Glutamatergic neuron (in vitro differentiated cells): ENCODE results near the gene PLXNA2. TPM values are rescaled to one million over a fixed set of nuclear protein-coding genes. Genes with fewer than 3 reads are reported as not detected.
A peak's percentile ranks its signal among the peaks of the same experiment; 100 is the strongest.

Experiments
- DNase-seq: peaks from one replicate; pipeline ENCODE4 v3.0.0; 2022
- H3K27ac Mint-ChIP-seq: one replicate; pipeline ENCODE4 v1.8.0; 2020; ENCODE audit warnings: mild to moderate bottlenecking, mixed read lengths, inconsistent platforms; ENCODE audit not compliant: unreplicated experiment
- H3K27me3 Mint-ChIP-seq: one replicate; pipeline ENCODE4 v1.8.0; 2020; ENCODE audit warnings: mild to moderate bottlenecking, moderate library complexity, mixed read lengths, inconsistent platforms; ENCODE audit not compliant: unreplicated experiment
- H3K36me3 Mint-ChIP-seq: one replicate; pipeline ENCODE4 v1.8.0; 2020; ENCODE audit warnings: mild to moderate bottlenecking, mixed read lengths, inconsistent platforms; ENCODE audit not compliant: unreplicated experiment
- H3K4me1 Mint-ChIP-seq: one replicate; pipeline ENCODE4 v1.8.0; 2020; ENCODE audit warnings: mild to moderate bottlenecking, low read depth, mixed read lengths, inconsistent platforms; ENCODE audit not compliant: unreplicated experiment
- H3K4me3 Mint-ChIP-seq: one replicate; pipeline ENCODE4 v1.8.0; 2020; ENCODE audit warnings: mild to moderate bottlenecking, mixed read lengths, inconsistent platforms; ENCODE audit not compliant: unreplicated experiment
- H3K9me3 Mint-ChIP-seq: one replicate; pipeline ENCODE4 v1.8.0; 2020; ENCODE audit warnings: mild to moderate bottlenecking, moderate library complexity, mixed read lengths, inconsistent platforms; ENCODE audit not compliant: unreplicated experiment
- CTCF ChIP-seq: fragments of 200-600 bp; sonication (generic); IDR thresholded peaks from one replicate; pipeline ENCODE4 v1.5.0; 2021; ENCODE audit not compliant: partially characterized antibody, unreplicated experiment
- total RNA-seq: library from RNA; stranded (reverse); fragmentation: NEBNext Ultra II Directional; extraction: Animal tissue kit (Norgen Biotek cat#: 25700); gene quantifications from one replicate; pipeline ENCODE4 v1.2.1, GENCODE V29; 2021; ENCODE audit not compliant: unreplicated experiment

The PLXNA2 gene
- total RNA-seq, 1 donor from 2014 or later: 66.0 TPM

GRCh38 chr1:208164609-208165008 is 79.6 kb downstream of the PLXNA2 start:
- Mint-ChIP-seq H3K36me3 (no peaks in the 10 kb centered on the region), H3K27me3 (peaks cover 3% of the 10 kb centered on the region), H3K4me1 (peaks cover 75% of the 10 kb centered on the region), H3K9me3 (peaks cover 12% of the 10 kb centered on the region), H3K4me3 (no peak overlapping the region), H3K27ac (no peak overlapping the region)
- TF ChIP-seq CTCF: no peak
- DNase-seq: peak; percentile 53

GRCh38 chr1:208163539-208163938 is 80.6 kb downstream of the PLXNA2 start:
- Mint-ChIP-seq H3K27me3 (peaks cover 3% of the 10 kb centered on the region), H3K9me3 (peaks cover 17% of the 10 kb centered on the region), H3K4me3 (no peak overlapping the region), H3K4me1 (peaks cover 71% of the 10 kb centered on the region), H3K36me3 (no peaks in the 10 kb centered on the region), H3K27ac (no peak overlapping the region)
- no peak for DNase-seq
- TF ChIP-seq CTCF: no peak

GRCh38 chr1:208162903-208163302 is 81.3 kb downstream of the PLXNA2 start:
- no peak overlapping the region for H3K4me3 Mint-ChIP-seq
- H3K36me3 Mint-ChIP-seq: no peaks in the 10 kb centered on the region
- no peak for TF ChIP-seq CTCF
- H3K4me1 Mint-ChIP-seq: peaks cover 66% of the 10 kb centered on the region
- peaks cover 3% of the 10 kb centered on the region for H3K27me3 Mint-ChIP-seq
- H3K27ac Mint-ChIP-seq: peak overlapping the region; percentile 13
- no peak for DNase-seq
- peaks cover 17% of the 10 kb centered on the region for H3K9me3 Mint-ChIP-seq

- no peak for TF ChIP-seq CTCF
- Mint-ChIP-seq H3K36me3 (no peaks in the 10 kb centered on the region), H3K9me3 (peaks cover 17% of the 10 kb centered on the region), H3K27me3 (peaks cover 3% of the 10 kb centered on the region), H3K4me1 (peaks cover 62% of the 10 kb centered on the region), H3K4me3 (peak overlapping the region; percentile 71), H3K27ac (peak overlapping the region; percentile 90)
- no peak for DNase-seq
Measured at GRCh38 chr1:208161656-208162375, 82.4 kb downstream of the PLXNA2 start.

- Mint-ChIP-seq H3K4me3 (peak overlapping the region; percentile 58), H3K4me1 (peaks cover 57% of the 10 kb centered on the region), H3K36me3 (no peaks in the 10 kb centered on the region), H3K27ac (peak overlapping the region; percentile 44), H3K9me3 (peaks cover 15% of the 10 kb centered on the region), H3K27me3 (peaks cover 3% of the 10 kb centered on the region)
- no peak for TF ChIP-seq CTCF
- no peak for DNase-seq
Measured at GRCh38 chr1:208161005-208161404, 83.2 kb downstream of the PLXNA2 start.
